ENCODE results near the gene TMEM240.

GRCh38 chr1:1507305-1507704, 33.1 kb downstream of the TMEM240 start:
- no peak for TF ChIP-seq EP300 (IDR thresholded peaks at IDR 0.05; ENCODE audit: borderline replicate concordance)
- no peak for TF ChIP-seq TEAD4 (IDR thresholded peaks at IDR 0.05)
- no peak for TF ChIP-seq MAX (IDR thresholded peaks at IDR 0.05)
- TF ChIP-seq TCF12 (IDR thresholded peaks at IDR 0.05; ENCODE audit: low read depth) = no peak
- no peak for TF ChIP-seq TAF1 (IDR thresholded peaks at IDR 0.05; ENCODE audit: low read depth)
- TF ChIP-seq RAD21 (IDR thresholded peaks at IDR 0.05; ENCODE audit: low read depth) = no peak
- no peak for TF ChIP-seq USF1 (IDR thresholded peaks at IDR 0.05)
- TF ChIP-seq REST (IDR thresholded peaks at IDR 0.05; ENCODE audit: low read depth) = no peak
